Activated gamma-delta T cell (primary cell): ENCODE measurements around the gene SLC44A4.
"Not testable (repeated sequence)": the region's sequence is repeated elsewhere in the genome, so short reads cannot be mapped to it uniquely, and the experiment has no call there.

Experiments used
- DNase-seq: peaks from one replicate; lab custom pipeline; 2025; lab: John Stamatoyannopoulos, UW
- total RNA-seq, 2 donors: gene quantifications; one replicate each; lab custom pipeline; 2026; lab: John Stamatoyannopoulos, UW

SLC44A4 gene
- total RNA-seq, result 0.17 to 0.20 reads per million in 2 donors

DNA sequence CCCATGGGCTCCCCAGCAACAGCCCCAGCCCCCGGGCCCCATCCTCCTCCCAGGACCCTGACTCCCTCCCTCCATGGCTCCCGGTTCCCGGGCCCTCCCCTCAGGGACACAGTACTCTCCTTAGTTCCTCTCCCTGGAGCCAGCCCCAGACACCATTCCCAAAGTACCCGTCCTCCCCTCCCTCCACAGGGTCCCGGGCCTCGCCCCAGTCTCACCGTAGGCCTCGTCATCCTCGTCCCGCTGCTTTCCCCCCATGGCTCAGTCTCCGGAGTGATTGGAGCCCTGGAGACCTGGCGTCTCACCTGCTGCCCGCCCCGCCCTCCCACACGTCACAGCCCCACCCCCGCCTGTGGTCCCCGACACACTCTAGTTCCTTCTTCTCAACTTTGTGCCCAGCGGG, at the start of gene SLC44A4:
TSS of gene SLC44A4 (minus strand) at position 272 of the 400 bp plus-strand sequence. CDS start at position 255, 17 bp downstream.
- DNase-seq, result no peak

DNA sequence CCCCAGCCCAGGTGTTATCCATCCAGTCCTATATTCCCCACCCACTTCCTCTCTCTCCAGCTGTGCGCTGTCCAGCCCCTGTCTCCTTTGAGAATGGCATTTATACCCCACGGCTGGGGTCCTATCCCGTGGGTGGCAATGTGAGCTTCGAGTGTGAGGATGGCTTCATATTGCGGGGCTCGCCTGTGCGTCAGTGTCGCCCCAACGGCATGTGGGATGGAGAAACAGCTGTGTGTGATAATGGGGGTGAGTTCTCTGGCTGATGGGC, 49.8 kb upstream of the SLC44A4 start:
- DNase-seq, result no peak

DNA sequence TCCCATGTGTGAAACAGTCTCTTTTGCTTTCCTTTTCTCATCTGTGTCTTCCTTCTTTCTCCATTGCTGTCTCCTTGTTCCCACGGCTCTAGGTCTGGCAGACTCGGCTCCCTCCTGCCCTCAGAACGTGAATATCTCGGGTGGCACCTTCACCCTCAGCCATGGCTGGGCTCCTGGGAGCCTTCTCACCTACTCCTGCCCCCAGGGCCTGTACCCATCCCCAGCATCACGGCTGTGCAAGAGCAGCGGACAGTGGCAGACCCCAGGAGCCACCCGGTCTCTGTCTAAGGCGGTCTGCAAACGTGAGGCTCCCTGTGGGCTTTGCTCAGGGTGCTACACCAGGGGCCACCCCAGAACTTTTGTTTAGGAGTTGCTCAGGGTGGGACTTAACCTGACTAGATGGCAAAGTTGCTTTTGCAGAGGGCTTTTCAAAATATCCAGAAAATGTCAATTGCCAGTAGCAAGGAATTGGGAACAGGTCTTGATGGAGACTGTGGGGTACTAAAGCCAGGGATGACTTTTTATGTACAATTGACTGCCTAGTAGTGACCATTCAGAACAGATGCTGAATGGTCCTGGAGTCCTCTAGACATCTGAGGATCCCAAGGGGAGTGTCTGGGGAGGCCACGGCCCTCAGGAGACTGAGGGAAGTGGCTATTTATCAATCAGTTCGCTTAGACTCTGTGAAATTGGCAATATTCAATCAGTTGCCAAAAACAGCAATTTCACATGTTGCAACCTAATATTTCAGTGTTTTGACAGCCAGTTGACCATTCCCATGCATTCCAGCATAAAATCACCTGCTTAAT, 49.3 kb upstream of the SLC44A4 start:
- no peak for DNase-seq

DNA sequence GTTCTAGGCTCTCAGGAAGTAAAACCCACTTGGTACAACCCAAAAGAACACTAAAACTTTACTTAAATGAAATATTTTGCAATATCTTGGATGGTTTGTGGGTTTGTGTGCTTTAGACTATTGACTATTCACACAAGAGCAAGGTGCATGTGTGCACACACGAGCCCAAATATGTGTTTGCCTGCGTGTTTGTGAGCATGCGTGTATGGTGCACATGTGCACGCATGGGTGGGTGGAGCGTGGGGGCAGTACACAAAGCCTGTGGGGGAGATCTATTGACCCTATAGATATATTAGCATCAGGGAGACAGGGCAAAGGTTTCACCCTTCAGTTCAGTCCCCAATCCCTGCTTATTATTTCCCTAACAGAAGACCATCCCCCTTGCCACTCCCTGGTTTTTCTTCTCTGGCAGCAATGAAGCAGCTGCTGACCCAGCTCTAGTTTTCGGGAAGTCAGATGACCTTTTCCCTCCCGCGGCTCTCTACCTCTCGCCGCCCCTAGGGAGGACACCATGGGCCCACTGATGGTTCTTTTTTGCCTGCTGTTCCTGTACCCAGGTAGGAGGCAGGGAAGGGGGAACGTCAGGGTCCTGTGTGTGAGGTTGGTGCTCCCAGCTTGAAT, 48.6 kb upstream of the SLC44A4 start, which contains the start of gene C2:
TSS of gene C2 (plus strand) at position 476 of the 621 bp plus-strand sequence. CDS start at position 512, 36 bp downstream.
- DNase-seq, result no peak

DNA sequence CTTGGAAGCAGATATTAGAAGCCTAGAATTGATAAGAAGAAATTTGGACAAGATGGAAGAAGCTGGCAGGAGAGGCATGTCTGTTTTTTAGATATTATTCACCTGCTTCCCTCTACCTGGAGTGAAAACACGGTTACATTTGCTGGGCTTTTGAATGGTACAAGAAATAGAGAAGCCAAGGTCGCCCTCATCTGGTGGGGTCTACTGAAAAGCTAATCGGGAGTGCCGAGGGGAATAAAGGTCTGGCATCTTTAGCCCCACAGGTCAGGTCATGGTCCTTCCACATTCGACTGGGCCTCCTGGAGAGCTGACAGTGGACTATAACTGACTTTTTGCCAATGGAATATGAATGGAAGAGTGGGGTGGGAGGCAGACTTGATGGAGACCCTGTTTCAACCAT, 44.1 kb upstream of the SLC44A4 start:
- DNase-seq, result no peak

DNA sequence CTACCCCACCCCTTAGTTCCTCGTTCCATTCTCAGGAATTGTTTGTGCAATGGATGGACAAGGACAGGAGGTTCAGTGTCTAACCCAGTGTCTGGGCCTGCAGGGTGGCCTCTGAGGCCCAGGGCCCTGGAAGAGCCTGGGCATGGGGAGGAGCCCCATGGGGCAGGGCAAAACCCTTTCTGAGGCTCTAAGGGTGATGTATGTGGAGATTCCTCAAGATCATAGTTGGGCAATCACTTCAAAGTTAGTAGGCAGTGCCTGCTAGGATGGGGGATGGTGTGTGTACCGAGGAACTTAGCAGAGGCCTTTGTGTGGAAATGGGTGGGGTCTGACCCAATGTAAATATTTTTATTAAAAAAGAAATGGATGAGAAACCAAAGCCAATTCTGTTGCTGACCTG, 42.0 kb upstream of the SLC44A4 start:
- DNase-seq, result no peak

DNA sequence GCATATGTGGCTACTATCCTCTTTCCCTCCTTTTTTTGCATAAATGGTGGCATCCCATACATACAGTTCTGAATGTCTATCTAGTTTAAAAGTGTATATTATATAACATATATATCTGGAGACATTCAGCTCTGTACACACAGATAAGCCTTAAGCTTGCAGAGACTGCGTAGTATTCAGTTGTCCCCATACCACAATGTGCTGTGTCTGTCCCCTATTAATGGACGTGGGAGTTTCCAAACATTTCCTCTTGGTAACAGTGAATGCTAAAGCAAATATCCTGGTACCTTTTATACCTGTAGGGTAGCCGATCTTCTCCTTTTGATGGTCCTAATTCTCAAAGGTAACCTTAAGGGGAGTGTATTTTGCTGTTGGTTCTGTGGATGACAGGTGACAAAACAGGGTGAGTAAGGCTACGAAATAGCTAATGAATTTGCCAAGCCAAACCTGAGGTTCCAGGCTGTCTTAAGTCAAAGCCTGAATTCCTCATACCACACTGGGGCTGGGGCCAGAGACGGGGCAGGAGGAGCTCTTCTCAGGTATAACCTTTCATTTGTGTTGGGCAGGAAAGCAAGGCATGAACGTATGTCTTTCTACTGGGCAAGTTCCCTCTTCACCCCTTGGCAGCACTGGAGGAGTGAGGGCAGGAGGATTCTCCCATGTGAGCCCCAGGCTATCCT, 41.0 kb upstream of the SLC44A4 start:
- no peak for DNase-seq

DNA sequence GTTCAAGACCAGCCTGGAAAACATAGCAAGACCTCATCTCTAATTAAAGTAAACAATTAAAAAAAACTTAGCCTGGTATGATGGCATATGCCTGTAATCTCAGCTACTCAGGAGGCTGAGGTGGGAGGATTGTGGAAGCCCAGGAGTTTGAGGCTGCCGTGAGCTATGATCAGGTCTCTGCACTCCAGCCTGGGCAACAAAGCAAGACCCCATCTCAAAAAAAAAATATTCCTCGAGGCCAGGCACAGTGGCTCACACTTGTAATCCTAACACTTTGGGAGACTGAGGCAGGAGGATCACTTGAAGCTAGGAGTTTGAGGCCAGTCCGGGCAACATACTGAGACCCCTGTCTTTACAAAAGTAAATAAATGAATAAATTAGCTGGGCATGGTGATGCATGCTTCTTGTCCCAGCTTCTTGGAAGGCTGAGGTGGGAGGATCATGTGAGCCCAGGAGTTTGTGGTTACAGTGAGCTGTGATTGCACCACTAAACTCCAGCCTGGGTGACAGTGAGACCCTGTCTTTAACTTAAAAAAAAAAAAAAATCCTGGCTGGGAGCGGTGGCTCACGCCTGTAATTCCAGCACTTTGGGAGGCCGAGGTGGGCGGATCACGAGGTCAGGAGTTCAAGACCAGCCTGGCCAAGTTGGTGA, 39.4 kb upstream of the SLC44A4 start:
- no peak for DNase-seq

DNA sequence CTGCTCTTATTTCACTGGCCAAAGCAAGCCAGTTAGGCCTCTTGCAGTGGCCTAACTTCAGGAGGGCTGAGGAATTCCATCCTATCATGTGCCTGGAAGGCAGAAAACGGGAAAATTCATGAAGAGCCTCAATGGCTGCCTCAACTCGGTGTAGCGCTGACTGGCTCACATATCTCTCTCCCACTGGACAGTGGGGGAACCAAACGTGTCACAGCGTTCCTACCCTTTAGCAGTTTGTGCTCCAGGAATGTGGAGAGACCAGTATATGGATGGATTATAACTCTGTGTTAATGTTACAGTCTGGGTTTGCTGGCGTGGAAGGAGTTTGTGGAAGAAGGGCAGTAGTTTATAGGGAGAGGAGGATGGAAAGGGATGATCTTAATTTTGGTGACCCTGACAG, 37.0 kb upstream of the SLC44A4 start:
- DNase-seq, result no peak

DNA sequence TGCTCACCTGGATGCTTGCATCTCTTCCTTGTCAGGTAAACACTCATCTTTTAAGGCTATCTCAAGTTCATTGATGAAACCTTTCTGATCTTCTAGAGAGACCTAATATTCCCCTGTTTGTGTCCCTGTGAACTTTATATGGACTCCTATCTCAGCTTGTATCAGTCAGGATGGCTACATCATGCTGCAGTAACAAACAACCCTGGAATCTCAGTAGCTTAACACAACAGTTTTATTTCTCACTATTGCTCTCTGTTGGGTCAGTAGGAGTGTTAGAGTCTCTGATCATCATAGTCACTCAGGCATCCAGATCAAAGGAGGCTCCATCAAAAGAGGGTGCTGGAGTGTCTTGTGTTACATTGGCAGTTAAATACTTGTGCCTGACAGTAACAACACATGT, 36.6 kb upstream of the SLC44A4 start:
- no peak for DNase-seq

DNA sequence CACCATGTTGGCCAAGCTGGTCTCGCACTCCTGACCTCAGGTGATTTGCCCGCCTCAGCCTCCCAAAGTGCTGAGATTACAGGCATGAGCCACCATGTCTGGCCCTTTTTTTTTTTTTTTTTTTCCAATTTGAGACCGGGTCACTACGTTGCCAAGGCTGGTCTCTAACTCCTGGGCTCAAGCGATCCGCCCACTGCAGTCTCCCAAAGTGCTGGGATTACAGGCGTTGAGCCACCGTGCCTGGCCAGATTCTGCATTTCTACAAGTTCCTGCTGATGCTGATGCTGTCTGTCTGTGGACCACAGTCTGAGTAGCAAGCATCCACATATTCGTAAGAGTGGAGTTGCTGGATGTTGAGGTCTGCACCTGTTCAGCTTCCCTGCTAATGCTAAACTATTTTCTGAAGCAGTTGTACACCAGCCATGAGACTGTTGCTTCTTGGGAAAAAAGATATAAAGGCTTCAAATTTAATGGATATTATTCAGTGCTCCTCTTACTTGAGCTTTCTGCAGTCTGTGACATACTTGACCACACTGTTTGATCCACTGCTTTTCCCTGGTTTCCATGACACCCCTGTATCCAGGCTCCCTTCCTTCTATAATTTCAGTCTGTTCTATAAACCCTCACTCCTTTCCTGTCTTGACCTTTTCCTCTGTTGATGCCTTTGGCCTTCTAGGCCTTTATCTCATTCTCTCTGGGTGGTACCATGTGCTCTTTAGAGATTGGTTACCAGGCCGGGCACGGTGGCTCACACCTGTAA, 33.2 kb upstream of the SLC44A4 start:
- DNase-seq, result no peak

DNA sequence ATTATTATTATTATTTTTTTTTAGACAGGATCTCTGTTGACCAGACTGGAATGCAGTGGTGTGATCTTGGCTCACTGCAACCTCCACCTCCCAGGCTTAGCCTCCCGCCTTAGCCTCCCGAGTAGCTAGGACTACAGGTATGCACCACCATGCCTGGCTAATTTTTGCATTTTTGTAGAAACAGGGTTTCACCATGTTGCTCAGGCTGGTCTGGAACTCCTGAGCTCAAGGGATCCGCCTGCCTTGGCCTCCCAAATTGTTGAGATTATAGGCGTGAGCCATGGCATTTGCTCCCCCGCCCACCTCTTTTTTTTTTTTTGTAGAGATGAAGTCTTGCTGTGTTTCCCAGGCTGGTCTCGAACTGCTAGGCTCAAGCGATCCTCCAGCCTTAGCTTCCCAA, 30.5 kb upstream of the SLC44A4 start:
- not testable (repeated sequence) for DNase-seq

DNA sequence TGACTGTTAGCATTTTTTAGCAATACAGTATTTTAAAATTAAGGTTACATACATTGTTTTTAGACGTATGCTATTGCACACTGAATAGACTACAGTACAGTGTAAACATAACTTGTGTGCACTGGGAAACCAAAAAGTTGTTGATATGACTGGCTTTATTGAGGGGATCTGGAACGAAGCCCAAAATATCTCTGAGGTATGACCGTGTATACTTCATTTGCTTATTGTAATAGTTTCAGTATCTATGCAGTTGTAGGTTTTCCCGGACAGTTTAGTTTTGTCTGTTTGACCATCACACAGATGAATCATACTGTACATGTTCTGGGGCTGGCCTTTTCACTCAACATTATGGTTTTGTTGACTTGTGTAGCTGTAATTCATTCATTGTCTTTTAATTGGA, 30.0 kb upstream of the SLC44A4 start:
- DNase-seq, result no peak

DNA sequence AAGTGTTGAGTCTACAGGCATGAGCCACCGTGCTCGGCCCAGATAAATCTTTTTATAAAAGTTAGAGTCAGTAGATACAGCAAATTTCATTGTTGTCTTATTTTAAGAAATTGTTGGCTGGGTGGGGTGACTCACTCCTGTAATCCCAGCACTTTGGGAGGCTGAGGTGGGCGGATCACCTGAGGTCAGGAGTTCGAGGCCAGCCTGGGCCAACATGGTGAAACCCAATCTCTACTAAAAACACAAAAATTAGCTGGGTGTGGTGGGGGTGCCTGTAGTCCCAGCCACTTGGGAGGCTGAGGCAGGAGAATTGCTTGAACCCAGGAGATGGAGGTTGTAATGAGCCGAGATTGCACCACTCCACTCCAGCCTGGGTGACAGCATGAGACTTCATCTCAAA, 29.5 kb upstream of the SLC44A4 start:
- not testable (repeated sequence) for DNase-seq

DNA sequence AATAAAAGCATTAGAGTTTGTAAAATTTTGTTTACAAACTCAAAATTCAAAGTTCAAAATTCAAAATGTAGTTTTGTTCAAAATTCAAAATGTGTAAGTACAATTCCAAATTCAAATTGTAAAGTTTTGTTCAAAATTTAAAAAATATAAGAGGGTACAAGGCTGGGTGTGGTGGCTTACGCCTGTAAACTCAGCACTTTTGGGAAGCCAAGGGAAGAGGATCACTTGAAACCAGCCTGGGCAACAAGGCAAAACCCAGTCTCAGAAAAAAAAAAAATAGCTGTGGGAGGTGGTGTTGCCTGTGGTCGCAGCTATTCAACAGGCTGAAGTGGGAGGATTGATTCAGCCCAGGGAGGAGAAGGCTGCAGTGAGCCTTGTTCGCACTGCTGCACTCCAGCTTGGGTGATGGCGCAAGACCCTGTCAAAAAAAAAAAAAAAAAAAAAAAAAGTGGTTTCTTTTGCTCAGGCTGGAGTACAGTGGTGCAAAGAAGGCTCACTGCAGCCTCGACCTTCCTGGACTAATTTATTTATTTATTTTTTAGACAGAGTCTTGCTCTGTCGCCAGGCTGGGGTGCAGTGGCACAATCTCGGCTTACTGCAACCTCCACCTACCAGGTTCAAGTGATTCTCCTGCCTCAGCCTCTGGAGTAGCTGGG, 28.5 kb upstream of the SLC44A4 start:
- no peak for DNase-seq

DNA sequence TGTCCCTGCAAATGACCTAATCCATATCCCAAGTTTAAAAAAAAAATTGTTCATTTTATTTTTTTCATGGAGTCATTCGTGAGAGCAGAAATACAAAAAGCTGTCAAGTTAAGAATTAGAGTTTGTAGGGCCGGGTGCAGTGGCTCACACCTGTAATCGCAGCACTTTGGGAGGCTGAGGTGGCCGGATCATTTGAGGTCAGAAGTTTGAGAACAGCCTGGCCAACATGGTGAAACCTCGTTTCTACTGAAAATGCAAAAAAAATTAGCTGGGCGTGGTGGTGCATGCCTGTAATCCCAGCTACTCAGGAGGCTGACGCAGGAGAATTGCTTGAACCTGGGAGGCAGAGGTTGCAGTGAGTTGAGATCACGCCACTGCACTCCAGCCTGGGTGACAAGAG, 27.9 kb upstream of the SLC44A4 start:
- DNase-seq, result not testable (repeated sequence)

DNA sequence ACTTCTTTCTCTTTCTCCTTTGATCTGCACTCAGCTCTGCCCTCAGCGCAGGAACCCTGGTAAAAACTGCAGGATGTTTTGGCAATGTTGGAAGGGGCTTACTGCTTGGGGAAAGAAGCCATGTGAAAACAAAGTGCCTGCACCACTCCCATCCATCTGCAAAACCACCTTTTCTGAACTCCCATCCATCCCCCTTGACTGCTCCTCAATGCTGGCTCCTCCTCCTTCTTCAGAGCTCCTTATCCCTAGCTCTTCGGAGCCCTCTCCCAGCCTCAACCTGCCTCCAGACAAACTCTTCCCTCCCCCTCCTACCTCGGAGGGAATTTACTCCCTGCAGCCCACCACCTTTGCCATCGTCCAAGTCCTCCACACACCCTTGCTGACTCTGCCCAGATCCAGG, 27.3 kb upstream of the SLC44A4 start:
- DNase-seq, result no peak

DNA sequence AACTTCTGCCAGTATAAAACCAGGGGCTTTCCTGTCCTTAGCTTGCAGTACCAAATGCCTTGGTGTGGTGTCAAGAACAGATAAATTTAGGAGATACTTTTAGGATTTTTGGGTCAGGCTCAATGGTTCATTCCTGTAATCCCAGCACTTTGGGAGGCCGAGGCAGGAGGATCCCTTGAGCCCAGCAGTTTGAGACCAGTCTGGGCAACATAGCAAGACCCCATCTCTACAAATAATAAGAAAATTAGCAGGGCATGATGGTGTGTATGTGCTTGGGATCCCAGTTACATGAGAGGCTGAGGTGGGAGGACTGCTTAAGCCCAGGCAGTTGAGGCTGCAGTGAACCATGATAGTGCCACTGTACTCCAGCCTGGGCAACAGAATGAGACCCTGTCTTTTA, 26.2 kb upstream of the SLC44A4 start:
- no peak for DNase-seq

DNA sequence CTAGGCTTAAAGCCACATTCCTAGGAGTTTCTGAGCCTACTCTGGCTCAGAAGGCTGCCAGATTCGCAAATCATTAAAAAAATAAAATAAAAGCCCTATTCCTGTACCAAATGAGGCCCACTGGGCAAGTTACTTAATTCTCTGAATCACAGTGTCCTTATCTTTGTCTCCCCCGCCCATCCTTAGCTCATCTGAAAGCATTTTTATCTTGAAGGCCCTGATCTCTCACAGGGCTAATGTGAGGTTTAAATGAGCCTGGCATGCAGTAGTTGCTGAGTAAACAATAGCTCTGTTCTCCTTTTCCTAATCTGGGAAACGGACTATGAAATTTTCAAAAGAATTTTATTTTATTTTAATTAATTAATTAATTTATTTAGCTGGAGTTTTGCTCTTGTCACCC, 25.2 kb upstream of the SLC44A4 start:
- DNase-seq, result no peak

DNA sequence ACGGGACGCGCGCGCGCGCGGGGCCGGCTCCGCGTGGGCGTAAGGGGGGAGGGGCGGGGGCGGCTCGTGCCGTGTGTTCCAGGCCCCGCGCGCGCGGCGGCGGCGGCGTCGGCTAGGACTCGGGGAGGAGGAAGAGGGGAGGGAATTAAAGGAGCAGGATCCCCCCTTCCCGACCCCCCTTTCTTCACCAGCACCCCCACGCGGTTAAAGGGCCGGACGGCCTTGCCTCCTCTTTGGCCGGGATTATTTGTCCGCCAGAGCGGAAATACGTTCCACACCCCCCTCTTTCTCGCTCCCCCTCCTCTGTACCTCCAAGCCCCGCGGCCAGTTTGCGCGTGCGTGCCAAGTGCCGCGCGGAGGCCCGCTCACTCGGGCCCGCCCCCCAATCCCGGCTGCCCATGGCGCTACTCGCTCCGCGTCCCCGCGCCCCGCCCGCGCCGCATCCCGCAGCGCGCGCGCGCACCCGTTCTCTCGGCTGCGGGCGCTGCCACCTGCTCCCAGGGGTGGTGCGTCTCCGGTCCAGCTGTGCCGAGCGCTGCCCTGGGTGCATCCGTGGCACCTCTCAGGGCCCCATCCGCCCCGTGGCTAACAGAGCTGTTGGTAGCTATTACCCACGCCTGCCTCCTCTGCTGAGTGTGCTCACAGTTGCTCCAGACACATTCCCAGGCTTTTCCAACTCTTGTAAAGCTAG, 23.3 kb upstream of the SLC44A4 start, which contains the start of gene ZBTB12:
TSS of gene ZBTB12 (minus strand) at position 134 of the 691 bp plus-strand sequence. CDS start 781 bp downstream, outside the sequence.
- DNase-seq, result peak; percentile 78
